ENCODE results near the gene METTL23.

The METTL23 gene

GRCh38 chr17:76751416-76751993 is 24.9 kb downstream of the METTL23 start:
- DNase-seq (ENCODE audit: low read depth): no peak
- TF ChIP-seq CTCF (conservative IDR thresholded peaks at IDR 0.05; ENCODE audit: low read depth, low read length): no peak
- no peak overlapping the region for H3K4me3 ChIP-seq (ENCODE audit: low read depth, low read length)

- no peak for DNase-seq (ENCODE audit: low read depth)
- H3K4me3 ChIP-seq (ENCODE audit: low read depth, low read length): no peak overlapping the region
- TF ChIP-seq CTCF (conservative IDR thresholded peaks at IDR 0.05; ENCODE audit: low read depth, low read length): no peak
Measured at GRCh38 chr17:76752006-76752405, 25.4 kb downstream of the METTL23 start.

GRCh38 chr17:76753061-76753961 is 26.7 kb downstream of the METTL23 start:
- H3K4me3 ChIP-seq (ENCODE audit: low read depth, low read length): no peak overlapping the region
- no peak for DNase-seq (ENCODE audit: low read depth)

GRCh38 chr17:76755285-76755684 is 28.6 kb downstream of the METTL23 start:
- H3K4me3 ChIP-seq (ENCODE audit: low read depth, low read length): no peak overlapping the region

More at GRCh38 chr17:76753061-76753961, 26.7 kb downstream of the METTL23 start:
- no peak for TF ChIP-seq CTCF (conservative IDR thresholded peaks at IDR 0.05; ENCODE audit: low read depth, low read length)

GRCh38 chr17:76757256-76757655 is 30.6 kb downstream of the METTL23 start:
- no peak overlapping the region for H3K4me3 ChIP-seq (ENCODE audit: low read depth, low read length)
- no peak for DNase-seq (ENCODE audit: low read depth)
- no peak for TF ChIP-seq CTCF (conservative IDR thresholded peaks at IDR 0.05; ENCODE audit: low read depth, low read length)

More at GRCh38 chr17:76755285-76755684, 28.6 kb downstream of the METTL23 start:
- DNase-seq (ENCODE audit: low read depth): no peak
- no peak for TF ChIP-seq CTCF (conservative IDR thresholded peaks at IDR 0.05; ENCODE audit: low read depth, low read length)

GRCh38 chr17:76758570-76758969 is 31.9 kb downstream of the METTL23 start:
- no peak for TF ChIP-seq CTCF (conservative IDR thresholded peaks at IDR 0.05; ENCODE audit: low read depth, low read length)
- H3K4me3 ChIP-seq (ENCODE audit: low read depth, low read length): no peak overlapping the region
- no peak for DNase-seq (ENCODE audit: low read depth)

Data from choroid plexus epithelial cell (primary cell).